Tibial artery (tissue), 4 donors: ENCODE data around the gene RBP5.
A peak's percentile ranks its signal among the peaks of the same experiment; 100 is the strongest.

Experiments
- DNase-seq, 2 donors: peaks; one replicate each; pipeline ENCODE4 v3.0.0-alpha.2; 2019
- H3K27ac ChIP-seq, 2 donors: fragments of 200-600 bp; sonication (generic) in 1 of 2; 1 replicate in 1 of 2; 2 replicates in 1 of 2; pipeline ENCODE4 v1.5.1; 2018 to 2019; ENCODE audit warnings: mild to moderate bottlenecking in 1 of 2
- H3K27me3 ChIP-seq, 2 donors: fragments of 200-600 bp; sonication (generic) in 1 of 2; one replicate each; pipeline versions ENCODE4 v1.5.1 to v1.6.0; 2016 to 2019
- H3K36me3 ChIP-seq, 3 donors: fragments of 200-600 bp; sonication (generic) in 2 of 3; one replicate each; pipeline ENCODE4 v1.5.1; 2016 to 2019; ENCODE audit warnings: mild to moderate bottlenecking in 2 of 3
- H3K4me1 ChIP-seq, 4 donors: fragments of 200-600 bp; sonication (generic) in 2 of 4; 1 replicate in 3 of 4; 2 replicates in 1 of 4; pipeline ENCODE4 v1.5.1; 2016 to 2019
- H3K4me3 ChIP-seq, 2 donors: fragments of 200-600 bp; sonication (generic) in 1 of 2; 1 replicate in 1 of 2; 2 replicates in 1 of 2; pipeline ENCODE4 v1.5.1; 2018 to 2019; ENCODE audit warnings: mild to moderate bottlenecking in 2 of 2
- H3K9me3 ChIP-seq, 3 donors: fragments of 200-600 bp; sonication (generic) in 1 of 3; one replicate each; pipeline ENCODE4 v1.5.1; 2016 to 2019
- intact Hi-C: fragments of 100-400 bp; cut with DNase I; formaldehyde crosslinking; loops from one replicate; pipeline ENCODE4 v1.15.0; 2023; ENCODE audit warnings: low total_unique reads
- TF ChIP-seq, protein P1 (sequence below), 2 experiments: fragments of 200-600 bp in 1 of 2; fragments of 450-650 bp in 1 of 2; IDR thresholded peaks; one replicate each; pipeline ENCODE4 v1.5.1; 2017 to 2019; ENCODE audit warnings: antibody characterized with exemption in 2 of 2, mild to moderate bottlenecking in 1 of 2, moderate library complexity in 1 of 2

Gene RBP5

GRCh38 chr12:7136071-7136470 is 7.4 kb upstream of the RBP5 start:
- TF ChIP-seq, protein P1, sequence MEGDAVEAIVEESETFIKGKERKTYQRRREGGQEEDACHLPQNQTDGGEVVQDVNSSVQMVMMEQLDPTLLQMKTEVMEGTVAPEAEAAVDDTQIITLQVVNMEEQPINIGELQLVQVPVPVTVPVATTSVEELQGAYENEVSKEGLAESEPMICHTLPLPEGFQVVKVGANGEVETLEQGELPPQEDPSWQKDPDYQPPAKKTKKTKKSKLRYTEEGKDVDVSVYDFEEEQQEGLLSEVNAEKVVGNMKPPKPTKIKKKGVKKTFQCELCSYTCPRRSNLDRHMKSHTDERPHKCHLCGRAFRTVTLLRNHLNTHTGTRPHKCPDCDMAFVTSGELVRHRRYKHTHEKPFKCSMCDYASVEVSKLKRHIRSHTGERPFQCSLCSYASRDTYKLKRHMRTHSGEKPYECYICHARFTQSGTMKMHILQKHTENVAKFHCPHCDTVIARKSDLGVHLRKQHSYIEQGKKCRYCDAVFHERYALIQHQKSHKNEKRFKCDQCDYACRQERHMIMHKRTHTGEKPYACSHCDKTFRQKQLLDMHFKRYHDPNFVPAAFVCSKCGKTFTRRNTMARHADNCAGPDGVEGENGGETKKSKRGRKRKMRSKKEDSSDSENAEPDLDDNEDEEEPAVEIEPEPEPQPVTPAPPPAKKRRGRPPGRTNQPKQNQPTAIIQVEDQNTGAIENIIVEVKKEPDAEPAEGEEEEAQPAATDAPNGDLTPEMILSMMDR (IDR thresholded peaks at IDR 0.05): no peak
- no peaks in the 10 kb centered on the region for H3K27me3 ChIP-seq
- no peak overlapping the region for H3K4me3 ChIP-seq
- peaks cover 0 to 54% (median 16%) of the 10 kb centered on the region in 3 donors for H3K36me3 ChIP-seq
- no peak for DNase-seq
- H3K9me3 ChIP-seq: no peaks in the 10 kb centered on the region
- no peak overlapping the region for H3K27ac ChIP-seq
- intact Hi-C loops: no loop called here
- peaks cover 0 to 3% (median under 1%) of the 10 kb centered on the region in 4 donors for H3K4me1 ChIP-seq

DNA sequence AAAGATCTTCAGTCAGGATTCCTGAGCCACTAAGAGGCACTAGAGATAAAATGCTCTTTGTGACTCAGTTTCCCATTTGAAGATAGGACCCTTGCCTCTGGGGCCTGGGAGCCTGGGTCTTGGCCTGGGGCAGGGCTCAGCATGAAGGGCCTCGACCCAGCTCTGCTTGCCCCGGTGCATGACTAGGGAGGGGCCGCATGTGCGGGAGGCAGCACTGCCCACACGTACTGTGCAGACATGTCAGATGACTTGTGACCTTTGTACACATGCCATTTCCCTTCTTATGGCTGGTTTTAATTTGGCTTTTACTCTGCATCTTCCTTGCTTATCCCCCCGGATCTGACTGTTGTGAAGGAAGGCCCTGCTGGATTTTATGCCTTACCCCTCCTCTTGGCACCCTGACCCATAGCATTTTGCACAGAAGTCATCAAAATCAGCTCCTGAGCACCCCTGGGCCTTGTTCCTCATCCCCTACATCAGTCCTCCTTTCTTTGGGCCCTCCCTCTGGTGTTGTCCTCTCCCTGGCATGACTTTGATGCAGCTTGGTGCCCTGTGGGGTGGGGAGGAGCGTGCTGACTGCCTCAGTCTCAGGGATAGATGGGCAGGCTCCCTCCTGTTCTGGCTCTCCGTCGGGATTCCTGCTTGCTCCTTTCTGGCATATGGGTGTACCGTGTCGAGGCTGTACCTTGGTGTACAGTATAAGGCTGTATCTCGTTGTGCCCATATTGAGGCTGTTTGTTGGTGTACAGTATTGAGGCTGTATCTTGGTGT is 5.9 kb upstream of the RBP5 start:
- Histone ChIP-seq H3K27ac (no peak overlapping the region), H3K4me3 (no peak overlapping the region), H3K36me3 (peaks cover 0 to 50% (median 16%) of the 10 kb centered on the region in 3 donors), H3K4me1 (peaks cover 0 to 16% (median 8%) of the 10 kb centered on the region in 4 donors), H3K27me3 (no peaks in the 10 kb centered on the region), H3K9me3 (no peaks in the 10 kb centered on the region)
- TF ChIP-seq, protein P1 (IDR thresholded peaks at IDR 0.05): no peak
- intact Hi-C loops: no loop called here
- DNase-seq: no peak

GRCh38 chr12:7131502-7131866 is 2.8 kb upstream of the RBP5 start:
- peaks cover 0 to 25% (median 5%) of the 10 kb centered on the region in 3 donors for H3K36me3 ChIP-seq

DNA sequence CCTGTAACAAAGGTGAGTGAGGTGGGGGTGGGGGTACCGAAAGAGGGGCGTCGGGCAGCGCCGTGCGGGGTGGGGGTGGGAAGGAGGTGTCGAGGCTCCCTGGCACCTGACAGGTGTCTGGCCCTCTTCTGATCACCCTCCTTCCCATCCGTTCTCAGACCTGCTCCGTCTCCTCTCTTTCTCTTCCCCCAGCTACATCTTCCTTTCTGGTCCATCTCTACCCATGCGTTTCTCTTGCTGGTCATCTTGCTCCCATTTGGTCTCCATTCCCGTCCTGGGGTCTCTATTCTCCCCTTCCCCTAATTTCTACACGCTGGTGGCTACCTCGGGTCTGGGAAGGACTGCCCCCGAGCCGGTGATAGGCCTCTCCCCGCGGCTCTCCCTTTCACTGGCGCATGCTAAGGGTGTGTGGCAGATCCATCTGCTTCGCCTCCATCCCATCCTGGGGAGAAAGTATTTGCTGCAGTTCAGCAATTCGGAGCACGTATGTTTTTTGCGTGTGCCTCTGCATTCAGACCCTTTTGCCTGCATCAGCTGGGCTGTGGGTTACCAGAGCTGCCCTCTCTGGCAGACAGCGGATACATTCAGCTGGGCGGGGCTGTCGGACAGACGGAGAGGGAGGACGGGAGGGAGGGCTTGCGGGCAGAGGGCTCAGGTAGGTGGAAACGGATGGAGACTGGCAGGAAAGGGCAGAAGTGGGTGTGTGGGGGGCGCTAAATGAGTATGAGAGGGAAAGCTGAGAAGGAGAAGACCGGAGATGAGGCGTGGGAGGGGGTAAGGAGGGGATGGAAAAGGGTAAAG is 2.2 kb upstream of the RBP5 start:
- TF ChIP-seq, protein P1 (IDR thresholded peaks at IDR 0.05): no peak
- H3K27me3 ChIP-seq: no peaks in the 10 kb centered on the region
- no peak for DNase-seq
- H3K4me3 ChIP-seq: peak overlapping the region; percentile 57
- H3K9me3 ChIP-seq: no peaks in the 10 kb centered on the region
- peaks cover 0 to 27% (median 19%) of the 10 kb centered on the region in 4 donors for H3K4me1 ChIP-seq
- H3K36me3 ChIP-seq: peaks cover 0 to 20% (median under 1%) of the 10 kb centered on the region in 3 donors
- H3K27ac ChIP-seq: peak overlapping the region; percentile 76 to 77
- intact Hi-C loops: no loop called here

More at GRCh38 chr12:7131502-7131866, 2.8 kb upstream of the RBP5 start:
- H3K4me3 ChIP-seq: no peak overlapping the region
- intact Hi-C loops: no loop called here
- no peaks in the 10 kb centered on the region for H3K27me3 ChIP-seq
- H3K4me1 ChIP-seq: peaks cover 0 to 27% (median 19%) of the 10 kb centered on the region in 4 donors
- no peak for DNase-seq
- H3K9me3 ChIP-seq: no peaks in the 10 kb centered on the region
- H3K27ac ChIP-seq: peak overlapping the region; percentile 76 to 77
- TF ChIP-seq, protein P1 (IDR thresholded peaks at IDR 0.05): no peak

DNA sequence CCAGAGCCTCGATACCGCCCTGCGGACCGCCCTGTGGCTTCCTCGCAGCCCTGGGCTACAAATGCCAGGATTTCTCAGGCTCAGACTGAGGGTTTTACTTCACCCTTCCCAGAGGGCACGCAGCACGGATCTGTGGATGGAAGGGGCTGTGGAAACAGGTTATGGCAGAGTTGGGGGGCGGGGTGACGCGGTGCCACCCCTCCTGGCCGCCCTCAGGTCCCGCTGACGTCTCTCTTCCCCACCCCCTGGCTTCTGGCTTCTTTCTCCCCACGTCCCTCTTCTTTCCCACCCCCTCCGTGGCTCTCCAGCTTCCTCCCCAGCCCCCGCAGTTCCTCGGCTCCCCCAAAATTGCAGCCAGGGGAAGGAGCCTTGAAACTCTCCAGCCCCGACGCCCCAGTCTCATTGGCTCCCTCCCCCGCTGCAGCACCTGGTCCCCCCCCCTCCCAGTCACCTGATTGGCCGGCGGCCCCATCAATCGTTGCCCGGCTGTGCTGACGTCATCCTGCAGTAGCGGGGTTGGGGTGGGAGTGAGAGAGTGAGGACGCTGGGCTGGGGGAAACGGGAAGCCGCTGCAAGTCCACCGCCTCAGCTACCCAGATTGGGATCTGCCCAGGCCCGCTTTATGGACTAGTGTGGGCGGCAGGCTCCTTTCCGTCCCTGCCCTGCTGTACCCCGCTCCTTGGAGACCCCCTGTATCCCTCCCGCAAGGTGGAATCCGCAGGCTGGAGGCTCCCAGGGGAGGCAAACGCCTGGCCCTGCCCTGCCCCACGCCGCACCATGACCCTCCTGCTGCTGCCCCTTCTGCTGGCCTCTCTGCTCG is 1.4 kb upstream of the RBP5 start, which contains the start of gene CLSTN3:
TSS of gene CLSTN3 (plus strand) at position 500 of the 820 bp plus-strand sequence. CDS start at position 778, 278 bp downstream.
- peaks cover 0 to 27% (median 19%) of the 10 kb centered on the region in 4 donors for H3K4me1 ChIP-seq
- H3K36me3 ChIP-seq: peaks cover 0 to 11% (median 0%) of the 10 kb centered on the region in 3 donors
- DNase-seq: peak; percentile 70 to 89
- no peaks in the 10 kb centered on the region for H3K27me3 ChIP-seq
- H3K9me3 ChIP-seq: no peaks in the 10 kb centered on the region
- intact Hi-C loops: no loop called here
- peak within 1 kb of the TSS; percentile 76 to 77 for H3K27ac ChIP-seq
- peak within 1 kb of the TSS; percentile 57 for H3K4me3 ChIP-seq
- TF ChIP-seq, protein P1 (IDR thresholded peaks at IDR 0.05): no peak
